Upper lobe of left lung (tissue), 6 donors: Measurements from ENCODE around the gene F2R. TPM values are rescaled to one million over a fixed set of nuclear protein-coding genes. Genes with fewer than 3 reads are reported as not detected.
A peak's percentile ranks its signal among the peaks of the same experiment; 100 is the strongest.

Source experiments
- ATAC-seq, 2 donors: fragments of 200-7000 bp; cut with Tn5 transposase; one replicate each; pipeline ENCODE4 v1.9.1; 2022; ENCODE audit warnings: mild to moderate bottlenecking in 2 of 2, moderate library complexity in 2 of 2; ENCODE audit not compliant: low FRiP score in 2 of 2
- DNase-seq, 2 donors: peaks; one replicate each; pipeline ENCODE4 v3.0.0-alpha.2; 2019 to 2020
- H3K27ac ChIP-seq, 4 donors: fragments of 200-600 bp; sonication (generic); one replicate each; pipeline ENCODE4 v1.5.1; 2016 to 2019
- H3K27me3 ChIP-seq, 4 donors: fragments of 200-600 bp; sonication (generic); one replicate each; pipeline ENCODE4 v1.5.1; 2017 to 2019
- H3K36me3 ChIP-seq, 4 donors: fragments of 200-600 bp; sonication (generic); one replicate each; pipeline ENCODE4 v1.5.1; 2016 to 2019
- H3K4me1 ChIP-seq, 4 donors: fragments of 200-600 bp; sonication (generic); one replicate each; pipeline ENCODE4 v1.5.1; 2018 to 2019
- H3K4me3 ChIP-seq, 4 donors: fragments of 200-600 bp; sonication (generic); one replicate each; pipeline ENCODE4 v1.5.1; 2017 to 2019; ENCODE audit warnings: mild to moderate bottlenecking in 2 of 4, moderate library complexity in 1 of 4
- H3K9me3 ChIP-seq, 4 donors: fragments of 200-600 bp; sonication (generic); one replicate each; pipeline ENCODE4 v1.5.1; 2018 to 2019
- CTCF ChIP-seq, 6 experiments: fragments of 450-650 bp in 4 of 6; fragments of 200-600 bp in 2 of 6; sonication (generic) in 2 of 6; IDR thresholded peaks; one replicate each; pipeline ENCODE4 v1.5.1; 2016 to 2019; ENCODE audit warnings: antibody characterized with exemption in 6 of 6
- EP300 ChIP-seq, 4 donors: sonication (generic); formaldehyde crosslinking; IDR thresholded peaks; one replicate each; pipeline ENCODE4 v1.5.1; 2017; ENCODE audit warnings: antibody characterized with exemption in 4 of 4, control low read depth in 2 of 4
- POLR2A ChIP-seq, 4 donors: fragments of 450-650 bp; IDR thresholded peaks; one replicate each; pipeline ENCODE4 v1.5.1; 2016 to 2017; ENCODE audit warnings: antibody characterized with exemption in 4 of 4, mild to moderate bottlenecking in 2 of 4
- POLR2AphosphoS5 ChIP-seq, 2 donors: sonication (generic); formaldehyde crosslinking; IDR thresholded peaks; one replicate each; pipeline ENCODE4 v1.5.1; 2017; ENCODE audit warnings: antibody characterized with exemption in 2 of 2
- WGBS, 2 donors: methylation state at CpG; one replicate each; pipeline ENCODE4 v1.1.5; 2017 to 2018; 5-methylcytosine and 5-hydroxymethylcytosine counted together
- total RNA-seq, 6 donors: library from RNA; depleted of rRNA in 4 of 6; stranded (reverse); fragments of >200 nt in 4 of 6; gene quantifications; one replicate each; pipeline versions ENCODE4 v1.1.0 to v1.2.1, GENCODE V29; 2016 to 2021
- donor health status: DM: no; HTN: no; CAD: no; lungs with moderate emphysema.
- donor health status: DM: no; HTN: yes; CAD: no; lungs with severe emphysema.

F2R gene
- total RNA-seq, 6 donors from 2014 or later: 11.5 to 34.2 (median 20.1) TPM

GRCh38 chr5:76684756-76685519 lies 31.0 kb upstream of the F2R start:
- ATAC-seq: peak in 1 of 2 donors; percentile 36
- Histone ChIP-seq H3K9me3 (no peaks in the 10 kb centered on the region), H3K27ac (no peak overlapping the region), H3K4me3 (no peak overlapping the region), H3K36me3 (no peaks in the 10 kb centered on the region), H3K27me3 (no peaks in the 10 kb centered on the region), H3K4me1 (peaks cover 0 to 6% (median 0%) of the 10 kb centered on the region in 4 donors)
- 87 to 91% methylated on average over 5 of the region's 5 CpGs for WGBS, 2 donors
- DNase-seq: no peak
- TF ChIP-seq EP300 (IDR thresholded peaks at IDR 0.05) (no peak), POLR2A (IDR thresholded peaks at IDR 0.05) (no peak), POLR2AphosphoS5 (IDR thresholded peaks at IDR 0.05) (no peak), CTCF (IDR thresholded peaks at IDR 0.05) (no peak)

- no peak for ATAC-seq
- Histone ChIP-seq H3K9me3 (no peaks in the 10 kb centered on the region), H3K27me3 (no peaks in the 10 kb centered on the region), H3K4me3 (no peak overlapping the region), H3K4me1 (peaks cover 0 to 6% (median under 1%) of the 10 kb centered on the region in 4 donors), H3K27ac (no peak overlapping the region), H3K36me3 (no peaks in the 10 kb centered on the region)
- no peak for DNase-seq
- TF ChIP-seq POLR2A (IDR thresholded peaks at IDR 0.05): no peak
- TF ChIP-seq EP300 (IDR thresholded peaks at IDR 0.05): no peak
- TF ChIP-seq POLR2AphosphoS5 (IDR thresholded peaks at IDR 0.05): no peak
- no peak for TF ChIP-seq CTCF (IDR thresholded peaks at IDR 0.05)
- WGBS, 2 donors: 92 to 98% methylated on average over 3 of the region's 3 CpGs
Observed at GRCh38 chr5:76685704-76686103, 30.2 kb upstream of the F2R start.

GRCh38 chr5:76688212-76688611 lies 27.7 kb upstream of the F2R start:
- WGBS, 2 donors: 97 to 100% methylated on average over 1 of the region's 1 CpG
- TF ChIP-seq POLR2AphosphoS5 (IDR thresholded peaks at IDR 0.05): no peak
- TF ChIP-seq CTCF (IDR thresholded peaks at IDR 0.05): no peak
- no peak for TF ChIP-seq POLR2A (IDR thresholded peaks at IDR 0.05)
- TF ChIP-seq EP300 (IDR thresholded peaks at IDR 0.05): no peak

GRCh38 chr5:76688836-76689235 lies 27.1 kb upstream of the F2R start:
- no peak overlapping the region for H3K4me3 ChIP-seq
- 61 to 83% methylated on average over 3 of the region's 3 CpGs for WGBS, 2 donors
- H3K36me3 ChIP-seq: no peaks in the 10 kb centered on the region
- DNase-seq: no peak
- no peak overlapping the region for H3K27ac ChIP-seq
- no peaks in the 10 kb centered on the region for H3K27me3 ChIP-seq
- no peak for ATAC-seq
- TF ChIP-seq POLR2A (IDR thresholded peaks at IDR 0.05): no peak
- no peak for TF ChIP-seq CTCF (IDR thresholded peaks at IDR 0.05)
- no peak for TF ChIP-seq POLR2AphosphoS5 (IDR thresholded peaks at IDR 0.05)
- no peak for TF ChIP-seq EP300 (IDR thresholded peaks at IDR 0.05)
- H3K9me3 ChIP-seq: no peaks in the 10 kb centered on the region
- H3K4me1 ChIP-seq: peaks cover 0 to 13% (median 3%) of the 10 kb centered on the region in 4 donors

More at GRCh38 chr5:76688212-76688611, 27.7 kb upstream of the F2R start:
- Histone ChIP-seq H3K36me3 (no peaks in the 10 kb centered on the region), H3K4me3 (no peak overlapping the region), H3K27ac (no peak overlapping the region), H3K27me3 (no peaks in the 10 kb centered on the region), H3K4me1 (peaks cover 0 to 13% (median 3%) of the 10 kb centered on the region in 4 donors), H3K9me3 (no peaks in the 10 kb centered on the region)
- ATAC-seq: no peak
- no peak for DNase-seq
